Glutamatergic neuron (in vitro differentiated cells): ENCODE measurements around the gene C6orf136. TPM values are rescaled to one million over a fixed set of nuclear protein-coding genes. Genes with fewer than 3 reads are reported as not detected.

Experiments used
- DNase-seq: peaks from one replicate; pipeline ENCODE4 v3.0.0; 2022
- H3K27ac Mint-ChIP-seq: one replicate; pipeline ENCODE4 v1.8.0; 2020; ENCODE audit warnings: mild to moderate bottlenecking, mixed read lengths, inconsistent platforms; ENCODE audit not compliant: unreplicated experiment
- H3K27me3 Mint-ChIP-seq: one replicate; pipeline ENCODE4 v1.8.0; 2020; ENCODE audit warnings: mild to moderate bottlenecking, moderate library complexity, mixed read lengths, inconsistent platforms; ENCODE audit not compliant: unreplicated experiment
- H3K36me3 Mint-ChIP-seq: one replicate; pipeline ENCODE4 v1.8.0; 2020; ENCODE audit warnings: mild to moderate bottlenecking, mixed read lengths, inconsistent platforms; ENCODE audit not compliant: unreplicated experiment
- H3K4me1 Mint-ChIP-seq: one replicate; pipeline ENCODE4 v1.8.0; 2020; ENCODE audit warnings: mild to moderate bottlenecking, low read depth, mixed read lengths, inconsistent platforms; ENCODE audit not compliant: unreplicated experiment
- H3K4me3 Mint-ChIP-seq: one replicate; pipeline ENCODE4 v1.8.0; 2020; ENCODE audit warnings: mild to moderate bottlenecking, mixed read lengths, inconsistent platforms; ENCODE audit not compliant: unreplicated experiment
- H3K9me3 Mint-ChIP-seq: one replicate; pipeline ENCODE4 v1.8.0; 2020; ENCODE audit warnings: mild to moderate bottlenecking, moderate library complexity, mixed read lengths, inconsistent platforms; ENCODE audit not compliant: unreplicated experiment
- CTCF ChIP-seq: fragments of 200-600 bp; sonication (generic); IDR thresholded peaks from one replicate; pipeline ENCODE4 v1.5.0; 2021; ENCODE audit not compliant: partially characterized antibody, unreplicated experiment
- total RNA-seq: library from RNA; stranded (reverse); fragmentation: NEBNext Ultra II Directional; extraction: Animal tissue kit (Norgen Biotek cat#: 25700); gene quantifications from one replicate; pipeline ENCODE4 v1.2.1, GENCODE V29; 2021; ENCODE audit not compliant: unreplicated experiment

C6orf136 gene
- total RNA-seq, 1 donor from 2014 or later, result 13.7 TPM

- H3K4me3 Mint-ChIP-seq, result peak overlapping the region; percentile 97
- H3K27me3 Mint-ChIP-seq, result peaks cover 28% of the 10 kb centered on the region
- no peak for DNase-seq
- H3K4me1 Mint-ChIP-seq, result peaks cover 28% of the 10 kb centered on the region
- peaks cover 32% of the 10 kb centered on the region for H3K9me3 Mint-ChIP-seq
- peaks cover 10% of the 10 kb centered on the region for H3K36me3 Mint-ChIP-seq
- H3K27ac Mint-ChIP-seq, result peak overlapping the region; percentile 99
- TF ChIP-seq CTCF, result no peak
Measured at GRCh38 chr6:30613251-30614043, 33.5 kb upstream of the C6orf136 start.

GRCh38 chr6:30614044-30614842, 32.7 kb upstream of the C6orf136 start:
- Mint-ChIP-seq H3K27ac (peak overlapping the region; percentile 99), H3K4me1 (peaks cover 30% of the 10 kb centered on the region), H3K27me3 (peaks cover 28% of the 10 kb centered on the region), H3K36me3 (peaks cover 10% of the 10 kb centered on the region), H3K4me3 (peak overlapping the region; percentile 97), H3K9me3 (peaks cover 32% of the 10 kb centered on the region)
- TF ChIP-seq CTCF, result no peak
- DNase-seq, result no peak

GRCh38 chr6:30614843-30615218, 32.1 kb upstream of the C6orf136 start:
- H3K4me1 Mint-ChIP-seq, result peaks cover 30% of the 10 kb centered on the region
- H3K36me3 Mint-ChIP-seq, result peaks cover 10% of the 10 kb centered on the region
- H3K27ac Mint-ChIP-seq, result peak overlapping the region; percentile 99
- H3K4me3 Mint-ChIP-seq, result peak overlapping the region; percentile 97
- DNase-seq, result peak; percentile 72
- peaks cover 32% of the 10 kb centered on the region for H3K9me3 Mint-ChIP-seq
- no peak for TF ChIP-seq CTCF
- H3K27me3 Mint-ChIP-seq, result peaks cover 28% of the 10 kb centered on the region

GRCh38 chr6:30615219-30615957, 31.5 kb upstream of the C6orf136 start:
- peaks cover 28% of the 10 kb centered on the region for H3K4me1 Mint-ChIP-seq
- TF ChIP-seq CTCF, result no peak
- DNase-seq, result peak; percentile 50
- H3K27ac Mint-ChIP-seq, result peak overlapping the region; percentile 99
- peak overlapping the region; percentile 97 for H3K4me3 Mint-ChIP-seq
- peaks cover 10% of the 10 kb centered on the region for H3K36me3 Mint-ChIP-seq
- peaks cover 32% of the 10 kb centered on the region for H3K9me3 Mint-ChIP-seq
- H3K27me3 Mint-ChIP-seq, result peaks cover 28% of the 10 kb centered on the region
